ENCODE results near the gene SNCB.

Gene SNCB

DNA sequence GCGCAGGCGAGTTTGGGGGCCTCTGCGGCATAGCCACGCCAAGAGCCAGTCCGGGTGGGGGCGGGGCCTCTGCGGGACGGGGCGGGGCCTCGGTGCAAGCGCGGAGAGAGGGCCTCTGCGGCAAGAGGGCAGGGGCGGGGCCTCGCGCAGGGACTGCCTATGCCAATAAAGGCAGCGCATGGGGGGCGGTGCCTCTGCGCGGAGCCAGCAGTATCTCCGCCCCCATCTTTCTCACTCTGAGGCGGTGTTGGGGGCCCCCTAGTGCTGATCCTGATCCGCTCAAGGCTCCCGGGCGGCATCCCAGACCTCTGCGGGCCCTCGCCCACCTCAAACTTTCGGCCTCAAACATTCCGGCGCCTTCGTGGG, 11.1 kb downstream of the SNCB start:
- 2% methylated on average over 25 of the region's 31 CpGs for WGBS (ENCODE audit: insufficient coverage)
- POLR2A ChIA-PET: no interaction called here
- H3K27me3 ChIP-seq (replicated peaks in 2 of 5; ENCODE audit: control insufficient read depth in 4 of 5, insufficient read depth in 5 of 5, low read length in 4 of 5): peaks cover 0 to 84% (median 42%) of the 10 kb centered on the region in 5 experiments

DNA sequence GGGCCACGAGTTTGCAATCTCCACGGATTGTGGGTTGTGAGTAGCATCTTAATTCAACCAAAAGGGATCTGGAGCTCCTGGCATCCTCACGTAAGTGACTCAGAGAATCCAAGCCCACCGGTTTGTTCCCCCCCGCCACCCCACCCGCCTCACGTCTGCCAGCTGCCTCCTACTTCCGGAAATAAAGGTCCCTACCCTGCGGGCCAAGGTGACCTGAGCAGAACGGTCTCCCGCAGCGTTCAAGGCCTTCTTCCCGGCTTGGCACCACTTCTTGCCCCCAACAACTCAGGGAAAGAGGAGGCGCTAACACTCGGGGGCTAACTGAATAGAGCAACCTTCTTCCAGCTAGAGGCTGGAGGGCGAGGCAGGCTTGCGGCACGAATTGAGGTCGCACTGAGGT, 11.6 kb downstream of the SNCB start:
- CTCF ChIA-PET: interaction anchor here (1.1 to 1.5 kb wide), 2 partner anchors 9 to 14 kb away, joined by 3 to 4 read pairs; partner anchors contain the start of gene GPRIN1
- Histone ChIP-seq H3K27ac (ENCODE audit: insufficient read depth in 1 of 2, low read depth in 1 of 2, low read length in 2 of 2, poor library complexity in 1 of 2, severe bottlenecking in 2 of 2) (no peak overlapping the region), H3K36me3 (ENCODE audit: control insufficient read depth in 4 of 4, insufficient read depth in 4 of 4, low read length in 3 of 4) (no peaks in the 10 kb centered on the region), H3K4me1 (ENCODE audit: control extremely low read depth in 1 of 4, control insufficient read depth in 4 of 4, insufficient read depth in 4 of 4, low read length in 3 of 4) (peaks cover 0 to 23% (median 20%) of the 10 kb centered on the region in 4 experiments), H3K27me3 (replicated peaks in 2 of 5; ENCODE audit: control insufficient read depth in 4 of 5, insufficient read depth in 5 of 5, low read length in 4 of 5) (peaks cover 0 to 82% (median 45%) of the 10 kb centered on the region in 5 experiments), H3K4me3 (ENCODE audit: control insufficient read depth in 1 of 7, extremely low read depth in 1 of 7, insufficient read depth in 4 of 7, low read depth in 2 of 7, low read length in 6 of 7) (peak overlapping the region in 2 of 7 experiments; percentile 28 to 54), H3K9me3 (ENCODE audit: control extremely low read depth in 1 of 5, control insufficient read depth in 4 of 5, insufficient read depth in 2 of 5, low read depth in 1 of 5, low read length in 4 of 5) (peaks cover 0 to 5% (median 0%) of the 10 kb centered on the region in 5 experiments)
- DNase-seq: peak in 2 of 3 donors; percentile 39 to 48
- POLR2A ChIA-PET: no interaction called here
- WGBS (ENCODE audit: insufficient coverage): 23% methylated on average over 17 of the region's 19 CpGs

More for the DNA sequence above, 11.1 kb downstream of the SNCB start:
- Histone ChIP-seq H3K4me1 (ENCODE audit: control extremely low read depth in 1 of 4, control insufficient read depth in 4 of 4, insufficient read depth in 4 of 4, low read length in 3 of 4) (peaks cover 0 to 23% (median 20%) of the 10 kb centered on the region in 4 experiments), H3K4me3 (ENCODE audit: control insufficient read depth in 1 of 7, extremely low read depth in 1 of 7, insufficient read depth in 4 of 7, low read depth in 2 of 7, low read length in 6 of 7) (peak overlapping the region in 2 of 7 experiments; percentile 11 to 54), H3K27ac (ENCODE audit: insufficient read depth in 1 of 2, low read depth in 1 of 2, low read length in 2 of 2, poor library complexity in 1 of 2, severe bottlenecking in 2 of 2) (no peak overlapping the region), H3K9me3 (ENCODE audit: control extremely low read depth in 1 of 5, control insufficient read depth in 4 of 5, insufficient read depth in 2 of 5, low read depth in 1 of 5, low read length in 4 of 5) (peaks cover 0 to 5% (median 0%) of the 10 kb centered on the region in 5 experiments), H3K36me3 (ENCODE audit: control insufficient read depth in 4 of 4, insufficient read depth in 4 of 4, low read length in 3 of 4) (no peaks in the 10 kb centered on the region)
- DNase-seq: peak; percentile 86 to 90 (median 90)
- CTCF ChIA-PET: interaction anchor here (1.1 kb wide), 1 partner anchor 9 kb away, joined by 3 read pairs; the partner anchor contains the start of gene GPRIN1

DNA sequence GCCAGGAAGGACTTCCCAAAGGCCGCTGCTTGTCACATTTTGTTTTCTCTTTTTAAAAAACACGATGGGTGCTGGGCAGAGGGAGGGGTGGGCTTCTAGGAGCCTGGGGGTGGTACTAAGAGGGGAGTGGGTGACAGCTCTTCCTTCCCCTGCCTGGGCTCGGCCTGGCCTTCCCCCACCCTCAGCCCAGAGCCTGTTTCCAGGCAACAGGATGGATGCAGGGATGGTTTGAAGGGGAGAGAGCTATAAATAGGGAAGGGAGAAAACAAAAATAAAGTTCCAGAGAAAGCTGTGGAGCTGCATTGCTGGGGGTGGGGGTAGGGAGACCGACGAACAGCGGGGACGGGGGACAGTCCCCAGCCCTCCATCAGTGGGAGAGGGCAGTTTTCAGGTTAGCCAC, 13.8 kb downstream of the SNCB start:
- Histone ChIP-seq H3K36me3 (ENCODE audit: control insufficient read depth in 4 of 4, insufficient read depth in 4 of 4, low read length in 3 of 4) (no peaks in the 10 kb centered on the region), H3K4me1 (ENCODE audit: control extremely low read depth in 1 of 4, control insufficient read depth in 4 of 4, insufficient read depth in 4 of 4, low read length in 3 of 4) (peaks cover 0 to 23% (median 20%) of the 10 kb centered on the region in 4 experiments), H3K27ac (ENCODE audit: insufficient read depth in 1 of 2, low read depth in 1 of 2, low read length in 2 of 2, poor library complexity in 1 of 2, severe bottlenecking in 2 of 2) (no peak overlapping the region), H3K27me3 (replicated peaks in 2 of 5; ENCODE audit: control insufficient read depth in 4 of 5, insufficient read depth in 5 of 5, low read length in 4 of 5) (peaks cover 0 to 96% (median 49%) of the 10 kb centered on the region in 5 experiments), H3K9me3 (ENCODE audit: control extremely low read depth in 1 of 5, control insufficient read depth in 4 of 5, insufficient read depth in 2 of 5, low read depth in 1 of 5, low read length in 4 of 5) (peaks cover 0 to 5% (median 0%) of the 10 kb centered on the region in 5 experiments), H3K4me3 (ENCODE audit: control insufficient read depth in 1 of 7, extremely low read depth in 1 of 7, insufficient read depth in 4 of 7, low read depth in 2 of 7, low read length in 6 of 7) (no peak overlapping the region)
- 64% methylated on average over 6 of the region's 7 CpGs for WGBS (ENCODE audit: insufficient coverage)
- POLR2A ChIA-PET: no interaction called here
- CTCF ChIA-PET: interaction anchor here (2.2 kb wide), 1 partner anchor 9 kb away, joined by 8 read pairs; no protein-coding TSS in a partner anchor
- no peak for DNase-seq

DNA sequence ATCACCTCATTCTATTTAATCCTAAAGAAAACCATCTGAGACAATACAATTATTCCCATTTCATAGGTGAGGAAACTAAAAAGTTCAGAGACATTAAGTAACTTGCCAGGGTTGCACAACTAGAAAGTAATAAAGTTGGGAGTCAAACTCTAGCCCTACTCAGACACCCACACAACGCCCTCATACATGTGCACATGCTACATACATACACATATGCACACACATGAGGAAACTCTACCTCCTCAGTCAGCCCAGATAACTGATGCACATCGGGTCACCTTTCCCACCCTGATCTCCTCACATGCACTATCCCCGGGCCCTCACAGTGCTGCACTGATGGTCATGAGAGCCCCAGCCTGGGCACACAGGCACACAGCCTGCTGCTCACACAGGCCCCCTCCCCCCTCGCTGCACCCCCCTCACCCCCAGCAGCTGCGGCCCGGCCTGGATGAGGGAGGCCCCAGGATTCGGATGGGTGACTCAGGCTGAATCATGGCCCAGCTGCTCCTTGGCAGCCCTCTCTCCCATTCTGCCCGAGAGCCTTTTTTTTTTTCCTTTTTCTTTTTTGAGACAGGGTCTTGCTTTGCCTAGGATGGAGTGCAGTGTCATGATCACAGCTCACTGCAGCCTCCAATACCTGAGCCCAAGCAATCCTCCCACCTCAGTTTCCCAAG, 15.4 kb downstream of the SNCB start:
- H3K36me3 ChIP-seq (ENCODE audit: control insufficient read depth in 4 of 4, insufficient read depth in 4 of 4, low read length in 3 of 4): no peaks in the 10 kb centered on the region
- H3K4me3 ChIP-seq (ENCODE audit: control insufficient read depth in 1 of 7, extremely low read depth in 1 of 7, insufficient read depth in 4 of 7, low read depth in 2 of 7, low read length in 6 of 7): no peak overlapping the region
- H3K27me3 ChIP-seq (replicated peaks in 2 of 5; ENCODE audit: control insufficient read depth in 4 of 5, insufficient read depth in 5 of 5, low read length in 4 of 5): peaks cover 0 to 87% (median 39%) of the 10 kb centered on the region in 5 experiments
- H3K9me3 ChIP-seq (ENCODE audit: control extremely low read depth in 1 of 5, control insufficient read depth in 4 of 5, insufficient read depth in 2 of 5, low read depth in 1 of 5, low read length in 4 of 5): peaks cover 0 to 5% (median 0%) of the 10 kb centered on the region in 5 experiments
- 82% methylated on average over 3 of the region's 8 CpGs for WGBS (ENCODE audit: insufficient coverage)
- H3K4me1 ChIP-seq (ENCODE audit: control extremely low read depth in 1 of 4, control insufficient read depth in 4 of 4, insufficient read depth in 4 of 4, low read length in 3 of 4): peaks cover 0 to 17% (median 14%) of the 10 kb centered on the region in 4 experiments
- CTCF ChIA-PET: interaction anchor here (0.6 to 1.5 kb wide), 2 partner anchors 16 to 42 kb away, joined by 4 read pairs; partner anchors contain the start of genes EIF4E1B and SNCB
- POLR2A ChIA-PET: no interaction called here
- DNase-seq: no peak
- no peak overlapping the region for H3K27ac ChIP-seq (ENCODE audit: insufficient read depth in 1 of 2, low read depth in 1 of 2, low read length in 2 of 2, poor library complexity in 1 of 2, severe bottlenecking in 2 of 2)

DNA sequence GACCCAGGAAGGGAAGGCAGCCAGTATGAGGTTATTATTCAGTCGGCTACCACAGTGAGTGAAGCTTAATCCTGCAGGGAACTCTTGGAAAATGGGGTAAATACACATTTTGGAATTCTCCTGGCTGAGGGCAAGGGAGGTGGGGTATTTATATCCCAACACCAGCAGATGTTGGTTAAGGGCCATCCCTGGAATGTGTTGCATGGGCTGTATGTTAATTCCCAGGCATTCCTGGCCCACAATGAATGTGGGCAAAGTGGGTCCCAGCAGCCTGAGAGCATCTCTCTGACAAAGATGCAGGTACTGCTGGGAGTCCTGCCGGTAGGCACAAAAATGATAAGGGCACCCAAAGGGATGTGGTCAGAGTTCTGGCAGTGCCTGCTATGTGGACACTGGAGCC, 17.5 kb downstream of the SNCB start:
- Histone ChIP-seq H3K4me1 (ENCODE audit: control extremely low read depth in 1 of 4, control insufficient read depth in 4 of 4, insufficient read depth in 4 of 4, low read length in 3 of 4) (peaks cover 0 to 10% (median 5%) of the 10 kb centered on the region in 4 experiments), H3K27me3 (replicated peaks in 2 of 5; ENCODE audit: control insufficient read depth in 4 of 5, insufficient read depth in 5 of 5, low read length in 4 of 5) (peaks cover 0 to 80% (median 36%) of the 10 kb centered on the region in 5 experiments), H3K9me3 (ENCODE audit: control extremely low read depth in 1 of 5, control insufficient read depth in 4 of 5, insufficient read depth in 2 of 5, low read depth in 1 of 5, low read length in 4 of 5) (no peaks in the 10 kb centered on the region), H3K27ac (ENCODE audit: insufficient read depth in 1 of 2, low read depth in 1 of 2, low read length in 2 of 2, poor library complexity in 1 of 2, severe bottlenecking in 2 of 2) (no peak overlapping the region), H3K4me3 (ENCODE audit: control insufficient read depth in 1 of 7, extremely low read depth in 1 of 7, insufficient read depth in 4 of 7, low read depth in 2 of 7, low read length in 6 of 7) (no peak overlapping the region), H3K36me3 (ENCODE audit: control insufficient read depth in 4 of 4, insufficient read depth in 4 of 4, low read length in 3 of 4) (no peaks in the 10 kb centered on the region)
- 73% methylated on average over 2 of the region's 2 CpGs for WGBS (ENCODE audit: insufficient coverage)
- ChIA-PET POLR2A (no interaction called here), CTCF (no interaction called here)
- no peak for DNase-seq

DNA sequence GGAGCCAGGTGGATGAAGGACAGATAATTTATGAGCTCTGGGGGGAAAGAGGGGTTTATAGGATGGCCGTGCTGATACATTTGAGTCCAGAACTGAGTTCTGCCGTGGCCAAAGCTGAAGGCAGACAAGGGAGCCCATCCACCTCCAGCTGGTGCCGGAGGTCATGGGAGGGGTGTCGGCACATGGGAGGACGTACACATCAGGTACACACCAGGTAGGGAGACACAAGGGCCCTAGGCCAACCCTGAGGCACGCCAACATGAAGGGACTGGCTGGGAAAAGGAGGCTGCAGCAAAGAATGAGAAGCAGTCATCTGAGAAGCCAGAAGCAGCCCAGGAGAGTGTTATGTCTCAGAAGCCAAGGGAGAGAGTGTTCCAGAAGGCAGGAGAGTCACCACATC, 18.3 kb downstream of the SNCB start:
- Histone ChIP-seq H3K4me1 (ENCODE audit: control extremely low read depth in 1 of 4, control insufficient read depth in 4 of 4, insufficient read depth in 4 of 4, low read length in 3 of 4) (peaks cover 0 to 10% (median 5%) of the 10 kb centered on the region in 4 experiments), H3K27me3 (replicated peaks in 2 of 5; ENCODE audit: control insufficient read depth in 4 of 5, insufficient read depth in 5 of 5, low read length in 4 of 5) (peaks cover 0 to 71% (median 31%) of the 10 kb centered on the region in 5 experiments), H3K36me3 (ENCODE audit: control insufficient read depth in 4 of 4, insufficient read depth in 4 of 4, low read length in 3 of 4) (no peaks in the 10 kb centered on the region), H3K9me3 (ENCODE audit: control extremely low read depth in 1 of 5, control insufficient read depth in 4 of 5, insufficient read depth in 2 of 5, low read depth in 1 of 5, low read length in 4 of 5) (no peaks in the 10 kb centered on the region), H3K4me3 (ENCODE audit: control insufficient read depth in 1 of 7, extremely low read depth in 1 of 7, insufficient read depth in 4 of 7, low read depth in 2 of 7, low read length in 6 of 7) (no peak overlapping the region), H3K27ac (ENCODE audit: insufficient read depth in 1 of 2, low read depth in 1 of 2, low read length in 2 of 2, poor library complexity in 1 of 2, severe bottlenecking in 2 of 2) (no peak overlapping the region)
- POLR2A ChIA-PET: no interaction called here
- no peak for DNase-seq
- 93% methylated on average over 6 of the region's 6 CpGs for WGBS (ENCODE audit: insufficient coverage)
- CTCF ChIA-PET: interaction anchor here (0.6 to 1.2 kb wide), 5 partner anchors 15 to 149 kb away, joined by 3 to 4 read pairs (median 3); partner anchors contain the start of genes EIF4E1B and SNCB

DNA sequence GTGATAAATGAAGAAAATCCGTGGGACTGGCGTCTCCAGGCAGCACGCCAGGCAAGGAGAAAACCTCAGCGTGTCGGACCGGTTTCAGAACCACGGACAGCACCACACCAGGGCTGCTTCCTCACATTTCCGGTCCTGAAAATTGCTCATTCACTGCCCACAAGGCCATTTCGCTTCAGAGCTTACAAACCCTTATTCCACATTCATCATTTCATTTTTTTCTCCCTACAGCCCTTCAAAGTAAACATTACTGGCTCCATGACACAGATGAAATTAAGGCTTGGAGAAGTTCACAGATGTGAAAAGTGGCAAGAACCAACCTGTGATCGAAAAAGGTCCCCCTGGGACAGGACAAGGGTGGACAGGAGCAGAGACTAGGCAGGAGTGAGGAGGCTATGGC, 18.9 kb downstream of the SNCB start:
- ChIA-PET CTCF (interaction anchor here (0.6 to 1.2 kb wide), 5 partner anchors 15 to 148 kb away, joined by 3 to 4 read pairs (median 3); partner anchors contain the start of genes EIF4E1B and SNCB), POLR2A (no interaction called here)
- Histone ChIP-seq H3K27me3 (replicated peaks in 2 of 5; ENCODE audit: control insufficient read depth in 4 of 5, insufficient read depth in 5 of 5, low read length in 4 of 5) (peaks cover 0 to 67% (median 27%) of the 10 kb centered on the region in 5 experiments), H3K36me3 (ENCODE audit: control insufficient read depth in 4 of 4, insufficient read depth in 4 of 4, low read length in 3 of 4) (no peaks in the 10 kb centered on the region), H3K9me3 (ENCODE audit: control extremely low read depth in 1 of 5, control insufficient read depth in 4 of 5, insufficient read depth in 2 of 5, low read depth in 1 of 5, low read length in 4 of 5) (no peaks in the 10 kb centered on the region), H3K27ac (ENCODE audit: insufficient read depth in 1 of 2, low read depth in 1 of 2, low read length in 2 of 2, poor library complexity in 1 of 2, severe bottlenecking in 2 of 2) (no peak overlapping the region), H3K4me3 (ENCODE audit: control insufficient read depth in 1 of 7, extremely low read depth in 1 of 7, insufficient read depth in 4 of 7, low read depth in 2 of 7, low read length in 6 of 7) (no peak overlapping the region), H3K4me1 (ENCODE audit: control extremely low read depth in 1 of 4, control insufficient read depth in 4 of 4, insufficient read depth in 4 of 4, low read length in 3 of 4) (peaks cover 0 to 10% (median 5%) of the 10 kb centered on the region in 4 experiments)
- 17% methylated on average over 6 of the region's 10 CpGs for WGBS (ENCODE audit: insufficient coverage)
- DNase-seq: peak; percentile 78 to 92 (median 91)
